Suprapubic skin (tissue), 4 donors: ENCODE data around the gene AP4E1.

Source experiments
- POLR2A ChIP-seq, 2 donors: fragments of 450-650 bp; IDR thresholded peaks; one replicate each; pipeline ENCODE4 v1.6.1; 2017; ENCODE audit warnings: antibody characterized with exemption in 2 of 2, mild to moderate bottlenecking in 2 of 2, moderate library complexity in 2 of 2
- POLR2AphosphoS5 ChIP-seq, 3 donors: sonication (generic); formaldehyde crosslinking; IDR thresholded peaks; one replicate each; pipeline ENCODE4 v1.6.1; 2017; ENCODE audit warnings: antibody characterized with exemption in 3 of 3
- TF ChIP-seq, protein P1 (sequence below), 2 donors: fragments of 200-600 bp in 1 of 2; fragments of 450-650 bp in 1 of 2; sonication (generic) in 1 of 2; IDR thresholded peaks; one replicate each; pipeline ENCODE4 v1.5.1; 2016 to 2019; ENCODE audit warnings: antibody characterized with exemption in 2 of 2, mild to moderate bottlenecking in 1 of 2, moderate library complexity in 1 of 2

DNA sequence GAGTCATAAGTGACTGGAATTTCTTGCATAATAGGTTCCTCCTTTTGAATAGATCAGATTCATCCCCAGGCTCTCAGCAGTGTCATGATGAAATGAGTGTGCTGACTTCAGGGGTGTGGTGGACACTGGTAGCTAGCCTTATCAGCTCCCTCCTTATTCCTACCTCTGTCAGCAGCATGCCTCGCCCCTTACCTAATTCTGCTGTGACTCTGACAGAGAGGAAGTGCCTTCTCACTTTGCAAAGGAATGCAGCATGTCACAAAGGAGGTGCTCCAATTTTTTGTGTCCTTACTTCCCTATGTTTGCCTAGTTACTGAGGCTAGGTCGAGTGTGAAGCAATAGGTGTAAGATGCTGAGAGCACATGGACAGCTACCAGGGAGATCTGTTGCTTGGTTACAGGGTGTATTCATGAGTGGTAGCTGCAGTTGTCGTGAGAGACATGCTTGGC lies 95.6 kb downstream of the AP4E1 start:
- TF ChIP-seq POLR2A (IDR thresholded peaks at IDR 0.05) (no peak), POLR2AphosphoS5 (IDR thresholded peaks at IDR 0.05) (no peak)
- TF ChIP-seq, protein P1, sequence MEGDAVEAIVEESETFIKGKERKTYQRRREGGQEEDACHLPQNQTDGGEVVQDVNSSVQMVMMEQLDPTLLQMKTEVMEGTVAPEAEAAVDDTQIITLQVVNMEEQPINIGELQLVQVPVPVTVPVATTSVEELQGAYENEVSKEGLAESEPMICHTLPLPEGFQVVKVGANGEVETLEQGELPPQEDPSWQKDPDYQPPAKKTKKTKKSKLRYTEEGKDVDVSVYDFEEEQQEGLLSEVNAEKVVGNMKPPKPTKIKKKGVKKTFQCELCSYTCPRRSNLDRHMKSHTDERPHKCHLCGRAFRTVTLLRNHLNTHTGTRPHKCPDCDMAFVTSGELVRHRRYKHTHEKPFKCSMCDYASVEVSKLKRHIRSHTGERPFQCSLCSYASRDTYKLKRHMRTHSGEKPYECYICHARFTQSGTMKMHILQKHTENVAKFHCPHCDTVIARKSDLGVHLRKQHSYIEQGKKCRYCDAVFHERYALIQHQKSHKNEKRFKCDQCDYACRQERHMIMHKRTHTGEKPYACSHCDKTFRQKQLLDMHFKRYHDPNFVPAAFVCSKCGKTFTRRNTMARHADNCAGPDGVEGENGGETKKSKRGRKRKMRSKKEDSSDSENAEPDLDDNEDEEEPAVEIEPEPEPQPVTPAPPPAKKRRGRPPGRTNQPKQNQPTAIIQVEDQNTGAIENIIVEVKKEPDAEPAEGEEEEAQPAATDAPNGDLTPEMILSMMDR (IDR thresholded peaks at IDR 0.05), result no peak
